Measurements from ENCODE around the gene PGM5. TPM values are rescaled to one million over a fixed set of nuclear protein-coding genes. Genes with fewer than 3 reads are reported as not detected.
A peak's percentile ranks its signal among the peaks of the same experiment; 100 is the strongest.

PGM5 gene
- total and polyA plus RNA-seq, 12 donors, result 27.3 to 244 (median 121) TPM

- no peak overlapping the region for H3K4me3 ChIP-seq
- peak overlapping the region in 3 of 5 donors; percentile 6 to 69 (median 63) for H3K27ac ChIP-seq
- H3K9me3 ChIP-seq (replicated peaks in 1 of 3), result no peaks in the 10 kb centered on the region
- H3K27me3 ChIP-seq, result no peaks in the 10 kb centered on the region
- WGBS, 4 donors, result 77 to 84% (median 80%) methylated on average over 2 of the region's 2 CpGs
- intact Hi-C loops (cut with DNase I), result no loop called here
- no peak for DNase-seq
- TF ChIP-seq, protein P1, sequence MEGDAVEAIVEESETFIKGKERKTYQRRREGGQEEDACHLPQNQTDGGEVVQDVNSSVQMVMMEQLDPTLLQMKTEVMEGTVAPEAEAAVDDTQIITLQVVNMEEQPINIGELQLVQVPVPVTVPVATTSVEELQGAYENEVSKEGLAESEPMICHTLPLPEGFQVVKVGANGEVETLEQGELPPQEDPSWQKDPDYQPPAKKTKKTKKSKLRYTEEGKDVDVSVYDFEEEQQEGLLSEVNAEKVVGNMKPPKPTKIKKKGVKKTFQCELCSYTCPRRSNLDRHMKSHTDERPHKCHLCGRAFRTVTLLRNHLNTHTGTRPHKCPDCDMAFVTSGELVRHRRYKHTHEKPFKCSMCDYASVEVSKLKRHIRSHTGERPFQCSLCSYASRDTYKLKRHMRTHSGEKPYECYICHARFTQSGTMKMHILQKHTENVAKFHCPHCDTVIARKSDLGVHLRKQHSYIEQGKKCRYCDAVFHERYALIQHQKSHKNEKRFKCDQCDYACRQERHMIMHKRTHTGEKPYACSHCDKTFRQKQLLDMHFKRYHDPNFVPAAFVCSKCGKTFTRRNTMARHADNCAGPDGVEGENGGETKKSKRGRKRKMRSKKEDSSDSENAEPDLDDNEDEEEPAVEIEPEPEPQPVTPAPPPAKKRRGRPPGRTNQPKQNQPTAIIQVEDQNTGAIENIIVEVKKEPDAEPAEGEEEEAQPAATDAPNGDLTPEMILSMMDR (IDR thresholded peaks at IDR 0.05), result no peak
- TF ChIP-seq POLR2A (IDR thresholded peaks at IDR 0.05), result no peak
- H3K36me3 ChIP-seq (replicated peaks in 1 of 2), result no peaks in the 10 kb centered on the region
- H3K4me1 ChIP-seq (replicated peaks in 1 of 2), result peaks cover 17 to 30% of the 10 kb centered on the region in 2 donors
Observed at GRCh38 chr9:68429631-68430030, 73.2 kb downstream of the PGM5 start.

GRCh38 chr9:68431307-68431706, 74.9 kb downstream of the PGM5 start:
- Histone ChIP-seq H3K4me1 (replicated peaks in 1 of 2) (peaks cover 22 to 31% of the 10 kb centered on the region in 2 donors), H3K27ac (peak overlapping the region in 3 of 5 donors; percentile 11 to 69 (median 56)), H3K36me3 (replicated peaks in 1 of 2) (no peaks in the 10 kb centered on the region), H3K9me3 (replicated peaks in 1 of 3) (no peaks in the 10 kb centered on the region), H3K4me3 (no peak overlapping the region), H3K27me3 (no peaks in the 10 kb centered on the region)
- TF ChIP-seq POLR2A (IDR thresholded peaks at IDR 0.05), result no peak
- TF ChIP-seq, protein P1 (IDR thresholded peaks at IDR 0.05), result no peak
- intact Hi-C loops (cut with DNase I), result no loop called here
- 96 to 100% (median 96%) methylated on average over 1 of the region's 1 CpG for WGBS, 4 donors
- no peak for DNase-seq

GRCh38 chr9:68433531-68434110, 77.2 kb downstream of the PGM5 start:
- WGBS, 4 donors, result 58 to 65% (median 59%) methylated on average over 6 of the region's 6 CpGs
- Histone ChIP-seq H3K27ac (peak overlapping the region in 3 of 5 donors; percentile 3 to 18 (median 11)), H3K4me1 (replicated peaks in 1 of 2) (peaks cover 37 to 38% of the 10 kb centered on the region in 2 donors), H3K36me3 (replicated peaks in 1 of 2) (no peaks in the 10 kb centered on the region), H3K27me3 (no peaks in the 10 kb centered on the region), H3K9me3 (replicated peaks in 1 of 3) (no peaks in the 10 kb centered on the region), H3K4me3 (no peak overlapping the region)
- intact Hi-C loops (cut with DNase I), result no loop called here
- DNase-seq, result no peak
- TF ChIP-seq, protein P1 (IDR thresholded peaks at IDR 0.05), result no peak
- TF ChIP-seq POLR2A (IDR thresholded peaks at IDR 0.05), result no peak

GRCh38 chr9:68437785-68438184, 81.4 kb downstream of the PGM5 start:
- intact Hi-C loops (cut with DNase I), result no loop called here
- Histone ChIP-seq H3K27ac (peak overlapping the region in 3 of 5 donors; percentile 30 to 69 (median 69)), H3K4me1 (replicated peaks in 1 of 2) (peaks cover 22 to 31% of the 10 kb centered on the region in 2 donors), H3K27me3 (no peaks in the 10 kb centered on the region), H3K4me3 (no peak overlapping the region), H3K9me3 (replicated peaks in 1 of 3) (no peaks in the 10 kb centered on the region), H3K36me3 (replicated peaks in 1 of 2) (no peaks in the 10 kb centered on the region)
- 52 to 70% (median 62%) methylated on average over 7 of the region's 7 CpGs for WGBS, 4 donors
- peak; percentile 64 to 90 (median 85) for DNase-seq
- peak in 1 of 2 donors; percentile 10 for TF ChIP-seq POLR2A (IDR thresholded peaks at IDR 0.05)
- TF ChIP-seq, protein P1 (IDR thresholded peaks at IDR 0.05), result no peak
